ENCODE data around the gene CST3. TPM values are rescaled to one million over a fixed set of nuclear protein-coding genes. Genes with fewer than 3 reads are reported as not detected.

CST3 gene
- total and polyA plus RNA-seq, 2 experiments from 2014 or later: 921 to 2,850 TPM

DNA sequence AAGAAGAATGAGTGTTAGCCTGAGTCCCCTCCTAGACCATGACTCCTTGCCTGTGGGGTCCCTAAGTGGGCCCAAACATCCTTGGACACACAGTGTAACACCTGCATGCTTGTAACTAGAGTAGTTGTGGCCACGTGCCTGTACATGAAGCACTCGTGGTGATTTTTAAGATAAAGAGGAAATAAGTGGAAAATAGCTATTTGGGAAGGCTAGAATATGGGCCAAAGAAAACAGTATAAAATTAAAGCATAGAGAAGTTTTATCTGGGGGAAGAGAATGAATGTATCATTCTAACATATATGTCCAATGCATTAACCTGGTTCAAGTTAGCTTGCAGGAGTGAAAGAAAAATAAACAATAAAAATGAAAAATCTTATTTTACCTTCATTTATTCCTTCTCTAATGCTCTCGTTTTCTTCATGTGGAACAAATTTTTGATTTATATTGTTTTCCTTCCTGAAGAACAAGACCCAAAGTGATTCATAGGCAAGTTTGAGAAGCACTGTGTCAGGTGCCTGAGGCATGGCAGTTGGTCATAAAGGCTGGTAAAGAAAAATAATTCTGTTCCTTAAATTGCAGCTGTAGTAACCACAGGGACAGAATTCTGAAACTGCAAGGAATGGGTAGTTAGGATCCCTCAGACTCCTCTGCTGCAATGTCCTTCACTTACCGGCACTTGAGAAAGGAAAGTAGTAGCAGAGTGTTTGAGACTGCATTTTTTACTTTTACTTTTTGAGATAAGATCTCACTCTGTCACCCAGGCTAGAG lies 8.5 kb upstream of the CST3 start:
- Histone ChIP-seq H4K20me1 (ENCODE audit: insufficient read depth, poor library complexity, severe bottlenecking) (no peaks in the 10 kb centered on the region), H2AFZ (no peak overlapping the region), H3K4me3 (no peak overlapping the region), H3K27me3 (no peaks in the 10 kb centered on the region), H3K9me3 (ENCODE audit: low read depth) (no peaks in the 10 kb centered on the region), H3K4me1 (ENCODE audit: insufficient read depth) (no peaks in the 10 kb centered on the region), H3K9me2 (replicated peaks; ENCODE audit: insufficient read depth) (no peaks in the 10 kb centered on the region), H3K79me2 (no peaks in the 10 kb centered on the region), H3K4me2 (no peak overlapping the region), H3K36me3 (replicated peaks; ENCODE audit: insufficient read depth, low read depth) (no peaks in the 10 kb centered on the region), H3K27ac (no peak overlapping the region)
- WGBS (ENCODE audit: low lambda C conversion rate, missing lambda C conversion rate): 68% methylated on average over 4 of the region's 4 CpGs
- DNase-seq (ENCODE audit: low spot score): no peak
- TF ChIP-seq, protein P1, sequence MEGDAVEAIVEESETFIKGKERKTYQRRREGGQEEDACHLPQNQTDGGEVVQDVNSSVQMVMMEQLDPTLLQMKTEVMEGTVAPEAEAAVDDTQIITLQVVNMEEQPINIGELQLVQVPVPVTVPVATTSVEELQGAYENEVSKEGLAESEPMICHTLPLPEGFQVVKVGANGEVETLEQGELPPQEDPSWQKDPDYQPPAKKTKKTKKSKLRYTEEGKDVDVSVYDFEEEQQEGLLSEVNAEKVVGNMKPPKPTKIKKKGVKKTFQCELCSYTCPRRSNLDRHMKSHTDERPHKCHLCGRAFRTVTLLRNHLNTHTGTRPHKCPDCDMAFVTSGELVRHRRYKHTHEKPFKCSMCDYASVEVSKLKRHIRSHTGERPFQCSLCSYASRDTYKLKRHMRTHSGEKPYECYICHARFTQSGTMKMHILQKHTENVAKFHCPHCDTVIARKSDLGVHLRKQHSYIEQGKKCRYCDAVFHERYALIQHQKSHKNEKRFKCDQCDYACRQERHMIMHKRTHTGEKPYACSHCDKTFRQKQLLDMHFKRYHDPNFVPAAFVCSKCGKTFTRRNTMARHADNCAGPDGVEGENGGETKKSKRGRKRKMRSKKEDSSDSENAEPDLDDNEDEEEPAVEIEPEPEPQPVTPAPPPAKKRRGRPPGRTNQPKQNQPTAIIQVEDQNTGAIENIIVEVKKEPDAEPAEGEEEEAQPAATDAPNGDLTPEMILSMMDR (IDR thresholded peaks at IDR 0.05; ENCODE audit: poor library complexity): no peak
- TF ChIP-seq EZH2phosphoT487 (IDR thresholded peaks at IDR 0.05; ENCODE audit: low read depth, severe bottlenecking, unreplicated experiment) (no peak), EZH2 (IDR thresholded peaks at IDR 0.05; ENCODE audit: borderline replicate concordance) (no peak)

DNA sequence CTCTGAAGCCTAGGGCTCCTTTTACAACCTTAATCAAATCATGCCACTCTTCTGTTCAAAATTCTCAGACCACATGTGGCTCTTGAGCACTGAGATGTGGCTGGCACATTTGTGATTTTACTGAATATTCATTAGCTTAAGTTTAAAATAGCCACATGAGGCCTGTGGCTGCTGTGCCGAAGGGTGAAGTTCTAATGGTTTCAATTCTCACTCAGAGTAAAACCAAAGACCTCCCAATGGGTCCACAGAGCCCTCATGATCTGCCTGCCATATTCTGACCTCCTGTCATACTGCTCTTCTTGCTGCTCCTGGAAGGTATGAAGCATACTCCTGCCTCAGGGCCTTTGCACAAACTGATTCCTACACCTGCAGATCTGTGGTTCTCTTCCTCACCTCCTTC lies 7.8 kb upstream of the CST3 start:
- Histone ChIP-seq H2AFZ (no peak overlapping the region), H3K4me2 (no peak overlapping the region), H3K27ac (no peak overlapping the region), H4K20me1 (ENCODE audit: insufficient read depth, poor library complexity, severe bottlenecking) (no peaks in the 10 kb centered on the region), H3K4me3 (no peak overlapping the region), H3K27me3 (no peaks in the 10 kb centered on the region), H3K4me1 (ENCODE audit: insufficient read depth) (no peaks in the 10 kb centered on the region), H3K79me2 (no peaks in the 10 kb centered on the region), H3K9me2 (replicated peaks; ENCODE audit: insufficient read depth) (no peaks in the 10 kb centered on the region), H3K36me3 (replicated peaks; ENCODE audit: insufficient read depth, low read depth) (no peaks in the 10 kb centered on the region), H3K9me3 (ENCODE audit: low read depth) (no peaks in the 10 kb centered on the region)
- TF ChIP-seq EZH2phosphoT487 (IDR thresholded peaks at IDR 0.05; ENCODE audit: low read depth, severe bottlenecking, unreplicated experiment): no peak
- TF ChIP-seq, protein P1 (IDR thresholded peaks at IDR 0.05; ENCODE audit: poor library complexity): no peak
- no peak for TF ChIP-seq EZH2 (IDR thresholded peaks at IDR 0.05; ENCODE audit: borderline replicate concordance)
- 88% methylated on average over 1 of the region's 1 CpG for WGBS (ENCODE audit: low lambda C conversion rate, missing lambda C conversion rate)
- no peak for DNase-seq (ENCODE audit: low spot score)

DNA sequence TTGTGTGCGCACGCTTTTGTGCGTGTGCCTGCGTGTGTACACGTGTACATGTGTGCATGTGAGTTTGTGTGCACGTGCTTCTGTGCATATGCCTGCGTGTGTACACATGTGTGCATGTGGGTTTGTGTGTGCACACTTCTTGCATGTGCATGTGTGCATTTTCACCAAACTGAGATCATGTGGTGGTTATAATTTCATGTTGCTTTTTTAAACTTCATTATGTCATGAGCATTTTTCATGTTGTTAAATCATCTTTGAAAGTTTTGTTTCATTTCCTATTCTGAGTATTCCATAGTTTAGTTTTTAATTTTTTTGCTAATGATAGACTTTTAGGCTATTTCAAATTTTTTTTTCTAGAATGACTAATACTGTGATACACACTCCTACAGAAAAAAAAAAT lies 6.4 kb upstream of the CST3 start:
- no peaks in the 10 kb centered on the region for H3K79me2 ChIP-seq
- no peak overlapping the region for H3K4me2 ChIP-seq
- H3K9me3 ChIP-seq (ENCODE audit: low read depth): no peaks in the 10 kb centered on the region
- H3K36me3 ChIP-seq (replicated peaks; ENCODE audit: insufficient read depth, low read depth): no peaks in the 10 kb centered on the region
- H2AFZ ChIP-seq: no peak overlapping the region
- H3K27me3 ChIP-seq: no peaks in the 10 kb centered on the region
- no peaks in the 10 kb centered on the region for H3K9me2 ChIP-seq (replicated peaks; ENCODE audit: insufficient read depth)
- TF ChIP-seq EZH2 (IDR thresholded peaks at IDR 0.05; ENCODE audit: borderline replicate concordance): no peak
- TF ChIP-seq EZH2phosphoT487 (IDR thresholded peaks at IDR 0.05; ENCODE audit: low read depth, severe bottlenecking, unreplicated experiment): no peak
- DNase-seq (ENCODE audit: low spot score): no peak
- no peaks in the 10 kb centered on the region for H3K4me1 ChIP-seq (ENCODE audit: insufficient read depth)
- H3K4me3 ChIP-seq: no peak overlapping the region
- no peaks in the 10 kb centered on the region for H4K20me1 ChIP-seq (ENCODE audit: insufficient read depth, poor library complexity, severe bottlenecking)
- no peak overlapping the region for H3K27ac ChIP-seq
- WGBS (ENCODE audit: low lambda C conversion rate, missing lambda C conversion rate): 98% methylated on average over 7 of the region's 7 CpGs

DNA sequence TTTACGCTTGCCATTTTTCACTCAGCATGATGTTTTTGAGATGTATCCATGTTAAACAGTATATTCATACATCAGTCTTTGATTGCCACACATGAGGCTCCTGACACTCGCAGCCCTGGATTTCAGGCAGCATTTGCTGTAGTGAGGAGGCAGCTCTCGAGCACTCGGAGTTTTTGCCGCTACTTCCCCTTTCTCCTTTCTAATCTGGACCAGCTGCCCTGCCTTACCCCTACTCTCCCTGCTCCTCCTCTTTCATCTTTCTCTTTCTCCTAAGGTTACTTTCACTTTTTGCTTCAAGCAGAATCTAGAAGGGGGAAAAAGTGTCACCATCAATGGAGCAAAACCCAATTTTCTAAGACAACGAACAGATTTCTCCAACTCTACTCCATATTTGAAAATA lies 5.9 kb upstream of the CST3 start:
- Histone ChIP-seq H3K27me3 (no peaks in the 10 kb centered on the region), H3K36me3 (replicated peaks; ENCODE audit: insufficient read depth, low read depth) (no peaks in the 10 kb centered on the region), H3K9me3 (ENCODE audit: low read depth) (no peaks in the 10 kb centered on the region), H4K20me1 (ENCODE audit: insufficient read depth, poor library complexity, severe bottlenecking) (no peaks in the 10 kb centered on the region), H3K4me3 (no peak overlapping the region), H3K9me2 (replicated peaks; ENCODE audit: insufficient read depth) (no peaks in the 10 kb centered on the region), H3K79me2 (no peaks in the 10 kb centered on the region), H3K4me2 (no peak overlapping the region), H3K4me1 (ENCODE audit: insufficient read depth) (no peaks in the 10 kb centered on the region), H2AFZ (no peak overlapping the region), H3K27ac (no peak overlapping the region)
- TF ChIP-seq EZH2phosphoT487 (IDR thresholded peaks at IDR 0.05; ENCODE audit: low read depth, severe bottlenecking, unreplicated experiment) (no peak), EZH2 (IDR thresholded peaks at IDR 0.05; ENCODE audit: borderline replicate concordance) (no peak)
- TF ChIP-seq, protein P1 (IDR thresholded peaks at IDR 0.05; ENCODE audit: poor library complexity): no peak
- 88% methylated on average over 6 of the region's 6 CpGs for WGBS (ENCODE audit: low lambda C conversion rate, missing lambda C conversion rate)
- DNase-seq (ENCODE audit: low spot score): no peak
